ENCODE results near the gene AGPAT1. TPM values are rescaled to one million over a fixed set of nuclear protein-coding genes. Genes with fewer than 3 reads are reported as not detected.

AGPAT1 gene
- polyA plus RNA-seq, 2 of the 4 experiments (the other 2 are of a cell fraction), result 29.4 to 40.6 TPM

GRCh38 chr6:32153564-32154513, 22.0 kb downstream of the AGPAT1 start, which contains the start of gene PPT2:
TSS of gene PPT2 (plus strand) at chr6:32154141. CDS start at chr6:32154595, 454 bp downstream.
- DNase-seq (ENCODE audit: low read depth in 1 of 2, low spot score in 1 of 2), result peak; percentile 45 to 85
- FAIRE-seq, result no peak
- H3K4me2 ChIP-seq, result peak within 1 kb of the TSS; percentile 86
- ATAC-seq, result peak; percentile 70 to 83
- peaks cover 14% of the 10 kb centered on the region; the same call in 2 of the 3 replicates for H3K4me1 ChIP-seq
- TF ChIP-seq MAX (IDR thresholded peaks at IDR 0.05), result 0 out of 2 replicates have a peak, but pooled peaks have one; percentile 1
- no peak for TF ChIP-seq RARB (CRISPR knock-in tag; IDR thresholded peaks at IDR 0.05)
- TF ChIP-seq CHD2 (IDR thresholded peaks at IDR 0.05; ENCODE audit: low read length, partially characterized antibody), result peak; percentile 63
- no peak for TF ChIP-seq REST (IDR thresholded peaks at IDR 0.05)
- peak; percentile 13; the same call in 1 of the 2 replicates for TF ChIP-seq POLR2A (IDR thresholded peaks at IDR 0.05; ENCODE audit: low read length)
- TF ChIP-seq RCOR1 (IDR thresholded peaks at IDR 0.05; ENCODE audit: low read depth, low read length), result no peak
- WGBS (ENCODE audit: missing lambda C conversion rate), result 5% methylated on average over 34 of the region's 52 CpGs
- peak within 1 kb of the TSS; percentile 81 to 85 for H3K27ac ChIP-seq
- H3K4me3 ChIP-seq, result peak within 1 kb of the TSS; percentile 59
- no peaks in the 10 kb centered on the region for H3K9me3 ChIP-seq
- ChIA-PET POLR2A (interaction anchor here (1.0 to 1.2 kb wide), 3 partner anchors 23 to 67 kb away, joined by 3 read pairs; no protein-coding TSS in a partner anchor), CTCF (interaction anchor here (0.6 to 1.9 kb wide), 12 partner anchors 10 to 245 kb away, joined by 3 to 18 read pairs (median 4); partner anchors contain the start of genes ATF6B, EGFL8, FKBPL and GPSM3)

GRCh38 chr6:32152769-32153563, 22.9 kb downstream of the AGPAT1 start:
- no peak for FAIRE-seq
- Histone ChIP-seq H3K4me3 (peak overlapping the region; percentile 59), H3K4me2 (peak overlapping the region; percentile 86), H3K27ac (peak overlapping the region; percentile 81 to 85), H3K9me3 (no peaks in the 10 kb centered on the region), H3K4me1 (peaks cover 14% of the 10 kb centered on the region; the same call in 2 of the 3 replicates)
- TF ChIP-seq RNF2 (IDR thresholded peaks at IDR 0.05; ENCODE audit: borderline replicate concordance, low read depth) (no peak), JUNB (IDR thresholded peaks at IDR 0.05) (no peak), MAZ (IDR thresholded peaks at IDR 0.05; ENCODE audit: borderline replicate concordance, low read depth, low read length) (no peak), CTCF (IDR thresholded peaks at IDR 0.05) (no peak), PBX3 (IDR thresholded peaks at IDR 0.05) (no peak), HDAC2 (IDR thresholded peaks at IDR 0.05) (no peak), E2F6 (IDR thresholded peaks at IDR 0.05; ENCODE audit: borderline replicate concordance, low read depth) (no peak), EHMT2 (IDR thresholded peaks at IDR 0.05; ENCODE audit: low read depth) (no peak), ESRRA (IDR thresholded peaks at IDR 0.05; ENCODE audit: borderline replicate concordance, low read length) (no peak), POLR2AphosphoS2 (conservative IDR thresholded peaks at IDR 0.05; ENCODE audit: low read length) (no peak), CBX2 (IDR thresholded peaks at IDR 0.05; ENCODE audit: borderline replicate concordance, low read depth) (no peak), JUN (IDR thresholded peaks at IDR 0.05) (no peak), HOXB13 (CRISPR knock-in tag; IDR thresholded peaks at IDR 0.05; ENCODE audit: low read depth) (no peak), NFE2L2 (conservative IDR thresholded peaks at IDR 0.05; ENCODE audit: low read length) (no peak), ZSCAN20 (CRISPR knock-in tag; IDR thresholded peaks at IDR 0.05) (no peak), FOXS1 (CRISPR knock-in tag; IDR thresholded peaks at IDR 0.05) (no peak), ZC3H11A (IDR thresholded peaks at IDR 0.05) (no peak)
- DNase-seq (ENCODE audit: low read depth in 1 of 2, low spot score in 1 of 2), result no peak
- 79% methylated on average over 30 of the region's 35 CpGs for WGBS (ENCODE audit: missing lambda C conversion rate)
- CTCF ChIA-PET, result interaction anchor here (0.6 to 1.0 kb wide), 4 partner anchors 11 to 702 kb away, joined by 3 to 5 read pairs (median 3); no protein-coding TSS in a partner anchor
- ATAC-seq, result peak in 1 of 2 experiments; percentile 52; a peak in 1 of 6 replicates
- POLR2A ChIA-PET, result interaction anchor here (1.0 kb wide), 1 partner anchor 66 kb away, joined by 3 read pairs; no protein-coding TSS in a partner anchor
